Activated CD8-positive, alpha-beta memory T cell treated with anti-CD3 and anti-CD28 coated beads, Interleukin-2, amount 50 U/mL, for 24 hours (primary cell): ENCODE results near the gene DNAJC27.

Source experiments
- DNase-seq: peaks from one replicate; pipeline ENCODE4 v3.0.0-alpha.2; 2020; ENCODE audit errors: extremely low read depth

DNAJC27 gene

DNA sequence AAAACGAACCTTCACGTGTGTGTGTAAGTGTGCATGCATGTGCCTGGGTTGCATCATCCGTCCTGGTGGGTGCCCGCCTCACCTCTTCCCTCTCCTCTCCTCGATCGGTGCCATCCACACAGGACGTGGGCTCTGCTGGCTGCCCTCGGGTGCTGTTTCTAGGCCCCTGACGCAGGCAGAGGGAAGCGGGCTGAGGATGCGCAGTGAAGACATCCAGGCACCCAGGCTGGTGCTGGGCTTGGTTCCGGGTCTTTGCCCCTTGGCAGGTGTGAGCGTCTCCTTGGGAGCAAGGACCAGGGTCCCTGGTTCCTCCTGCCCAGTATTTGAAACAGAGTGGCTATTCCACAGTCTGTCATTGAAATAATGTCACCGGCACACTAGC, 45.5 kb downstream of the DNAJC27 start:
- no peak for DNase-seq

DNA sequence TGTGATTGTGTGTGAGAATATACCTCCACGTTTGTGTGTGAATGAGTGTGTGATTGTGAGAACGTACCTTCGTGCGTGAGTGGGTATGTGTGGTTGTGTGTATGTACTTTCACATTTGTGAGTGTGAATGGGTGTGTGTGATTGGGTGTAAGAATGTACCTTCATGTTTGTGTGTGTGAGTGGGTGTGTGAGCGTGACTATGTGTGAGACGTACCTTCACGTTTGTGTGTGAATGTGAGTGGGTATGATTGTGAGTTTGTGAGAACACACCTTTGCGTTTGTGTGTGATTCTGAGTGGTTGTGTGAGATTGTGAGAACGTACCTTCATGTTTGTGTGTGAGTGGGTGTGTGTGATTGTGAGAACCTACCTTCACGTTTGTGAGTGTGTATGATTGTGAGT, 45.9 kb downstream of the DNAJC27 start:
- DNase-seq, result no peak

DNA sequence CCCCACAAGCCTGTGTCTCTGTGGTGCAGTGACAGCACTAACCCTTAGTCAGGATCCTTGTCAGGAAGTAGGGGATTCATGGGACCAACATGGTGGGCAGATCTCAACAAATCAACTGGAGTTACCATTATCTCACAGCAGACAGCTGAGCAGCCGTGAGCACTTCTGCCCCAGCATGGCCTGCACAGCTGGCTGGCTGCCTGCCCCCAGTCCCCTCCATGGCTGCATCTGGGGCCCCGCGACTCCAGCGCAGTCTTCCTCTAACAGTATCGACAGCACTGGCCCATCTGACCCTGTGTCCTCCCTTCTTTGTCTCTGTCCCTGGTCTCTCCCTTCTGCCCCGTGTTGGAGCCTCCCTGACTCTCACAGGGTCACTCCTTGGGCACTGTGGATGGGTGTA, 47.0 kb downstream of the DNAJC27 start:
- DNase-seq, result no peak

DNA sequence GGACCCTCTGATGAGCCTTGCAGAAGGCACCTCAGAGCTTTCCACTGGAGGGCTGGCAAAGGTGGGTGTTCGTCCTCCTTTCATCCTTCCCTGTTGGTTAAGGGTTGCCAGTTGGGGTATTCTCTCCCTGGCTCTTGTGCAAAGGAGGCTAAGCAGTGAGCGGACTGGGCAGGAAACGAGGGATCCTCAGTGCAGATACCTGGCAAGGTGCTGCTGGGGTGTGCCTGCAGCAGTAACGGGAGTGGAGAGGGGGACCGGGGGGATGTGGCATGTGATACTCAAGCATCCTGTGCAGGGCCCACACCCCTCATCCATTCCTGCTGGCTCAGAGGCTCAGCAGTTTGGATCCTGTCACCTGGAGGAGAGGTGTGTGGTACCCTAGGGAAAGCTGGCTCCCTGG, 47.5 kb downstream of the DNAJC27 start:
- DNase-seq, result no peak

DNA sequence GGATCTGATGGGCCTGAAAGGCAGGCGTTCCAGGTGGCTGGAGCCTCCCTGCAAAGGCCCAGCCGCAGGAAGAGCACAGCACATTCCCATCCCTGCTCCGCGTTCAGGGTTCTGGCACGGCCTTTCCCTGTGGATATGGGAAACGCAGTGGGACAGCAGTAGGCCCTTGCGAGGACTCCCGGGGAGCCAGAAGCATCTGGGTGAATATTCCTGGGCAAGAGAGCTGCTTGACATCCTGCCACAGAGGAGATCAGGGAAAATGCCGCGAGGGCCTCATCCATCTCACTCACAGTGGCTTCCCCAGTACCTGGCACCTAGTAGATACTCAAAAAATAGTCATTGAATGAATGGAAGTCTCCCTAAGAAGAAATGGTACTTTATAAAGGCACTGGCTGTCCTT, 48.6 kb downstream of the DNAJC27 start:
- DNase-seq, result no peak

DNA sequence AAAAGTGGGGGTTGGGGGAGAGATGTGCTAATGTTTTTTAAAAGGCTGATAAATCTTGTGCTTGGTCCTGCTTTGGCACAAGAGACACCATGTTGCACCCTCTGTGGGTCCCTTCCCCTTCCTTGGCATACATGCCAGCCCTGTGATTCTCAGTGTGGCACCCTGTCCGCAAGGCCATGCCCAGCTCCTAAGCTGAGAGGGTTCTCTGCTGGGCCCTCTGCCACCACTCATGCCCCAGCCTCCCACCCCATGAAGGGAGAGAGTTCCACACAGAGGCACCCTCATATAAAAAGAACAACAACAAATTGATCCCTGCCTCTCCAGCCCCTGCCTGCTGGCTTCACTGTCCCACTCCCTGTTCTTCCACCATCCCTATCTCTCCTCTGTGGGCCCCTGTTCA, 49.2 kb downstream of the DNAJC27 start:
- no peak for DNase-seq

DNA sequence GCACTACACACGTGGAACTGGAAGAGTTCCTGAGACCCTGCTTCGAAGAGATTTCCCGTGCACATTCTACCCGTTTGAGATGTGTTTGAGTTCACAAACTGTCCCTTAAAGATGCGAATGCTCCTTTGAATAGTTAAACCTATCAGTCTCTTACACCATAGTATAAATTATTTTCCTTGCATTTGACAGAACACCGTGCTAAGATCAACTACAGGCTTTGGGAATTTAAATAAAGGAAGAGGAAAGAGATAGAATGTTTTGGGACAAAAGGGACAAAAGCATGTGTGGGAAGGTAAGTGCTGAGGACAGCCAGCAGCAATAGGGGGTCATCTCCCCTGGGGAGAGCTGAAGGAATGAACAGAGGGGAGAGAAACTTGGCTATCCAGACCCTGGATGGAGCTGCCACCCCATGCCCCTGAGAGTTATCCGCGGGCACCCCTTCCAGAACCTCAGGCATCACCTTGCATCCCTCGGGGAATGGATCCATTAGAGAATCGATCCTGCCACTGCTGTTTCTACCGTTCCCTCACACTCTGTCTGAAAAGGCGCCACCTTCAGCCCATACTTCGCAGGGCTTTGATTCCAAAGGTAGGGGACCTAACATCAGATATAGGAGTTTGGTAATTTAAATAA, 50.8 kb downstream of the DNAJC27 start:
- DNase-seq, result no peak

DNA sequence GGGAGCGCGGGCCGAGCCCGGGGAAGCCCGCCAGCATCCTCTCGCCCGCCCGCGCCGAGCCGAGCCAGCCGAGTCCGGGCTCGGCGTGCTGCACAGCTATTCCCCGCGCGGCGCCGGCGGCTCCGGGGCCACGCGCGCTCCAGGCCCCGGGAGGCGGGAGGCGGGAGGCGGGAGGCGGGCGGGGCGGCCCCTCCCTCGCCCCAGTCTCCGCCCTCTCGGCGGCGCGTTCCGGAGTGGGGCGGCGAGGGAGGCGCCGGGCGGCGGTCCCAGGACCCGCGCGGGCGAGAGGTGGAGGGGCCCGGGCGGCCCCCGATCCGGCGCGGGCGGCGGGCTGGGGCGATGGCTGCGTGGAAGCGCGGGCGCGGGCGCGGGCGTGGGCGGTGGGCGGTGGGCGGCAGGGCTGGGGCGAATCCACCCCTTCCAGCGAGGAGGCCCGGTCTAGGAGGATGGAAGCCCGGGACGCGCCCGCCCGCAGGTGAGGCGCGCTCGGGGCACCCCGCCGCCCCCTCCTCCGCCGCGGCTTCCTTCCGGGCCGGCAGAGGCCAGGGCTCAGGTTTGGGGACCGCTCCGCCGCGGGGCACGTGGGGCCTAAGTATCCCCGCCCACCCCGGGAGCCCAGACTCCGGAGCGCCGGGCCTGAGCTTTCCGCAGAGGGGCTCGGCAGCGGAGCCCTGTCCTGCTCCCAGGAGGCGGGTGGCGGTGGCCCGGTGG, 51.5 kb downstream of the DNAJC27 start, which contains the start of gene ADCY3:
ADCY3 (minus strand) TSS at position 140 of the 711 bp plus-strand sequence. CDS start 1,250 bp downstream, outside the sequence.
- no peak for DNase-seq

DNA sequence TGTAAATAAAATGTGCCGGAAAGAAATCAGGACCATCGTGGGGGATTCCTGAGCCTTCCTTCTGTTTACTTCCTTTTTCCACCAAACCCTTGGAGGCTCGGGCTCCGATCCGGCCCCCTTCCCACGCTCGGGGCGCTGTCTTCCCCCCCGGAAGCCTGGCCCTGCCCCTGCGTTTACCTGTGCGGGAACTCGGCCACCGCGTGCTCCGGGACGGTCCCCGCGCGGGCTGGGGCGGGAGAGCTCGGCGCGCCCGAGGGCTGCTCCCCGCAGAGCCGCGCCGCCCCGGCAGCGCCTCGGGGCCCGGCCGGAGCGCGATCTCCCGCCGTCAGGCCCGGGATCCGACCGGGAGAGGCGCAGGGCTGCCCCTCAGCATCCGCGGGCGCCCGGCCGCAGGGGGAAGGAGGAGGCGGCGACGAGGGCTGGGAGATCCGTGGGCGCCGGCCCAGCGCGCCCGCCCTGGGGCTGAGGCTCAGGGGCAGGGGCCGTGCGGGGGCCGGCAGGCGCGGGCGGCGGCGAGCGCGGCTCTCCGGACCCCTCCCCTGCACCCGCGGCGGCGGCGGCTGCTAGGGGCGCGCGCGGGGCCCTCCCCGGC, 52.2 kb downstream of the DNAJC27 start:
- DNase-seq, result no peak

DNA sequence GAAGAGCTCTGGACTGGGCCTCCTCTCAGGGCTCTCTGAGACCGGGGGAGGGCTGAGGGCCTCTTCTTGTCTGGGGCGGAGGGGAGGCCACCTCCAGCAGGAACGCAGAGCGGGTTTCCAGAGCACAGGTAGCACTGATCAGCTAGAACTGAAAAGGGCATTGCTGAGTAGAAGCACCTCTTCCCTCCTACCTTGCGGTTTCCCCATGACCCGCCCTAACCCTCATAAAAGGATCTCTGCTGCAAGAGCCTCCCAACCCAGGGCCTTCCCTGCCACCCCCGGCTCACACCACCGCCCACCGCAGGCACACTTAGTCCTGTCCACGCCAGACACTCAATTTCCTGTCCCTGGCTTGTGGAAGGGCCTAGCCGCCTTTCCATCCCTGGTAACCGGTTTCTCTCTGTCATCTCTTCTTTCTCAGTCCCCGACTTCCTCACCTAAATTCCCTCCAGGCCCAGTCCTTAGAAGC, 52.7 kb downstream of the DNAJC27 start:
- DNase-seq, result no peak

DNA sequence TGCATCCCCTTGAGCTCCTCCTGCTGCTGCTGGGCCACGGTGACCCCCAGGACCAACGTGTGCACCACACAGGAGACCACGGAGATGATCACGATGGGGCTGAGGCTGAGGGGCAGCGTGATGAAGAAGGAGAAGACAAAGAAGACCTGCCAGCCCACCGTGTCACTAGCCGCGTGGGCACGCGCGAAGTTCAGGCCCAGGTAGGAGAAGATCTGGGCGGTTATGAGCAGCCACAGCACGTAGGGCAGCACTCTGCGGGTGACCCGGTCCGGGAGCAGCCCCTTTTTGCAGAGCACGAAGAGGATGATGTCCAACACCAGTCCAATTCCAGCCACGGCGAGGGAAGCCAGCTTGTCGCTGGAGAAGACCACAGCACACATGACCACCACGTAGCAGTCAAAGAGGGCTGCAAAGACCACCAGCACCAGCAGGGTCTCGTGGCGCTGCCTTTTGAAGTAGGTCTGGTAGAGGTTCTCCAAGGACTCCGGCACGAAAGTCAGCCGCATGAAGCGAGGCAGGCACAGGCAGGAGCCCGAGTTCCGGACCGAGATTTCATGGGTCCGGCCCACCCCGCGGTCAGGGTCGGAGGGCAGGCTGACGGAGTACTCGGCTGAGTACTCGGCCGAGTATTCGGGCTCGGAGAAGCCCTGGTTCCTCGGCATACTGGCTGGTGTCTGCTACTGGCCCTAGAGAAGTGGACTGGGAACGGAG, 53.3 kb downstream of the DNAJC27 start:
- no peak for DNase-seq

DNA sequence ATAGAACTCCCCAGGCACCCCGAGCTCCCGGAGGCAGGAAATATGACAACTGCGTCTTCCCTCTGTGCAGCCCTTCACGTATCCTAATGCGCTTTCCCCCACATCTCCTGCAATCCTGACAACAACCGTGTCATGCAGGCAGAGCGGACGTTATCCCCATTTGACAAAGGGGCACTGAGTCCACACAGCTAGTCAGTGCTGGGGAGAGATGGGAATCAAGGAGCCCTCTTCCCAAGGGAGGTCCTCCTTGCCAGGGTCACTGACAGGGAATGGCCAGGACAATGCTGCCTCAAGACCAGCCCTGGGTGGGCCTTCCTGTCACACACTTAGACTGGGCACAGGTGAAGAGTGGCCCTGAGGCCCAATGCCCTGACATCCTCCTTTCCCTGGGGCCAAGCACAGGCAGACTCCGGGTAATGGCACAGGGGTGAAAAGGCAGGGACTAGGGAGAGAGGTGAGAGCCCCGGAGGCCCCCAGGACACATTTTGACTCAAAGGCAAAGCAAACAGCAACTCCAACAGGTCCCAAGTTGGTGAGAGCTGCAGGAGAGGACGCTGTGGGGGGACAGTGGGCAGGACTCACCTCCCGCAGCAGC, 53.9 kb downstream of the DNAJC27 start:
- no peak for DNase-seq

DNA sequence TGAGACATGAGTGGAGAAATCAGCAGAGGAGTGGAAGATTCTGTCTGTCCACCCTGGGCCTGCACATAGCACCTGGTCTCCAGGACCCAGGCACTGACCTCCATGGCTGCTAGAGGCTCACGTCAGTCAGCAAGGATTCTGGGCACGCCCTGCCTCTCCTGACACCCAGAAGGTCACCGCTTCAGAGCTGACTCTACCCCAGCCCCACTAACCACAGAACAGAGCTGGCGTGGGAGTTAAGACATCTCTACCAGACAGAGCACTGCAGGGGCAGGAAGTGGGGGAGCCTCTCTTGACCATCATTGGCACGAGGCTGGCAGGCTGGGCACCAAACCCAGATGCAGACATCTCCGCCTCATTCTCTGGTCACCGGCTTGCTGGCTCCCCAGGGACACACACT, 54.7 kb downstream of the DNAJC27 start:
- DNase-seq, result no peak

DNA sequence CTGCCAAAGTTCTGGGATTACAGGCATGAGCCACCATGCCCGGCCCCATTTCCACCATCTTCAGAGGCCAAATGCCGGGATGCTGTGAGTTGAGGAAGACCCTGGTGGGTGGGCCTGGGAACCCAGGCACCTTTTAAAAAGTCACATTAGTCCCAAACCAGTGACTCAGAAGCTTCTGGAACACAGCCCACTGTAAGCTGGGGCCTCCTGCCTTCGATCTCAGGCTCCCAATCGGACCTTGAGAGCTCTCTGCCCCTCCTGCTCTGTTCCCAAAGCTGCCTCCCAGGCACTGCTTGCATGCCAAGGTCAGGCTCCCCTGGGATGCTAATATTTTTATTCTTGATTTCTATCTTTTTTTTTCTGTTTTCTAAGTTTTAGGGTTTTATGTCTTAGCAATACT, 56.0 kb downstream of the DNAJC27 start:
- DNase-seq, result no peak

DNA sequence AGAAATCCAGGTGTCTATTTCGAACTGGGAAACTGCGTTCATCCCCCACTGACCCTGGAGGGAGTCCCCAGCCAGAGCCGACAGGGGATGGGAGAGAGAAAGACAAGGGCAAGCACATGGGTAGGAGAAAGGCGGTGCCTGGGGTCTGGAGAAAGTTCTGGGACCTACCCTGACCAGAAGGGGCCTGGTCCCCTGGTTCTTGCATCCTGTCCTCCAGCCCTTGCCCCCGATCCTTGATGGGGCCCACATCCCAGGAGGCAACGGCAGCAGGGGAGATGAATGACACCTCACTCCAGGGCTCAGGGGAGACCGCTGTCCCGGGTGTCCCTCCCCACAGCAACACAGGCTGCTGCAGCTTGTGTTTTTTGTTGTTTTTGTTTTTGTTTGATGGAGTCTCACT, 56.6 kb downstream of the DNAJC27 start:
- DNase-seq, result no peak

DNA sequence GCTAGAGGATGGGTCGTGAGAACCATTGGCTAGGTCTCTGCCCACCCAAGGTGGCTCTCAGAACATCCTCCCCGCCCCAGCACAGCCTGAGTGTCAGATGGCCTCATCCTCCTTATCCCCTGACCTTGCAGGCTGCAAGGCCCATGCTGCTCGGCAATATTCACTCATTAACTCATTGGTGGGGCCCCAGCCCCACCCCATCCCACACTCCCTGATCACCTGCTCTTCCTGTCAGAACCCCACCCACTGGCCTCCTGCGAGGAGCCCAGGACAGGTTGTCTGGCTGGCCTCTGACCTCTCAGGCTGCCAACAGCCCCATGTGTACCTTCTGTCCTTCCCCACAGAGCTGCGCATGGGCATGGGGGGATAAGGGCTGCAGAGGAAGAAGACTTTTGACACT, 57.0 kb downstream of the DNAJC27 start:
- no peak for DNase-seq

DNA sequence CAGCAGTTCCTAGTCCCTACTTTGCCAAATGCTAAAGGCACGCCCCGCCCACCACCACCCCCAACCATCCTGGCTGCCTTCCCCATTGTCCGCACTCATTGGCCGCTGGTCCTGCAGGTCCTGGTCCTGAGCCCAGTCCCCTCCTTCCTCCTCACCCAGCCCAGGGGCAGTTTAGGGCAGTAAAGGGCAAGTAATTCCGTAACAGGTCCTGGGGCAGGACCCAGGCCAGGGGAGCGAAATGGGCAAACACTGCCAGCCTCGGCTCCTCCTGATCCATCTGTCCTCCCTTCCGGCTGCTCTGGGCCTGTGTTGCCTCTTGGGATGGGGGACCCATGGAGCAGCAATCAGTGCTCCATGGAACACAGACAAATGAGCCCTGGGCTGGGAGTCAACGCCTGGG, 57.8 kb downstream of the DNAJC27 start:
- DNase-seq, result no peak

DNA sequence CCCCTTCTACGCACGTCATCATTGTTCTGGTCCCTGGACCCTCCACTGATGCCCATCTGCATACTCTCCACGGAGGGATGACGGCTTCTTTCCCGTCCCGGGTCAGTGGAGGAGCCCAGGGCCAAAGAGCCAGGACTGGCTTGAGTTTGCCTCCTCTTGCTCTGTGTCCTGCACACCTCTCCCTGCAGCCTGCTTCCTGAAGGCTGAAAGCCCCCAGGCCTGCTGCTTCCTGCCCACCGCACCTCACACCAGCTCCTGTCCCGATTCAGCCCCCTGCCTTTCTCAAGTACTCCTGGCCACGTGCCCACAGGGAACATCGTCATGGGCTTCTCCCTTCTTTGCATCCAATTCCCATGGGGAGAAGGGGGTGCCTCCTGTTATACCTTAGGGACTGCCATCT, 58.8 kb downstream of the DNAJC27 start:
- no peak for DNase-seq

DNA sequence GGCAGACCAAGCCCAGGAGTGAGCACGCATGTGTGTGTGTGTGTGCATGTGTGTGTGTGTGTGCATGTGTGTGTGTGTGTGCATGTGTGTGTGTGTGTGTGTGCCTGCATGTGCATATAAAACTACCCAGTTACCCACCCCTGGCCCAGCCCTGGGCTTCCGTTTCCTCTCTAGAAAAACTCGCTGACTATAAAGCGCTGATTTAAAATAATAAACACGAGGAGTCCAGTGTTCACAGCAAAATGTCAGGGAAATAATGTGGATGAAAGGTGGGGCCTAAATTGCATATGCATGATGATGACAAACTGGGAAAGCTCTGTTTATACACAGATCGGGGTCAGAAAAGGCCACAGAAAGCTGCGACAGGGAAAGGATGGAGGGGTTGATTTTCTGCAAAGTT, 59.2 kb downstream of the DNAJC27 start:
- DNase-seq, result no peak

DNA sequence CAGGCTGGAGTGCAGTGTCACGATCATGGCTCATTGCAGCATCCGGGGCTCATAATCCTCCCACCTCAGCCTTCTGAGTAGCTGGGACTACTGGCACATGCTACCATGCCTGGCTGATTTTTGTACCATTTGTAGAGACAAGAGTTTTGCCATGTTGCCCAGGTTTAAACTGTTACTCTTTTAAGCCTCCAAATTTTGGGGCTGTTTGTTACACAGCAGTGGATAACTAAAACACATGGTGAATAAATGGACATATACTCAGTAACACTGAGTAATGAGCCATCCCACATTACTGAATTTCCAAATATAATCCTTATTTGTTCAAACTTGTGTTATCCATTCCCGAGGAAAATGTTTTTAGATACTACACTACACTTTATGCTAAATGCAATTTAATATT, 61.5 kb downstream of the DNAJC27 start:
- no peak for DNase-seq

DNA sequence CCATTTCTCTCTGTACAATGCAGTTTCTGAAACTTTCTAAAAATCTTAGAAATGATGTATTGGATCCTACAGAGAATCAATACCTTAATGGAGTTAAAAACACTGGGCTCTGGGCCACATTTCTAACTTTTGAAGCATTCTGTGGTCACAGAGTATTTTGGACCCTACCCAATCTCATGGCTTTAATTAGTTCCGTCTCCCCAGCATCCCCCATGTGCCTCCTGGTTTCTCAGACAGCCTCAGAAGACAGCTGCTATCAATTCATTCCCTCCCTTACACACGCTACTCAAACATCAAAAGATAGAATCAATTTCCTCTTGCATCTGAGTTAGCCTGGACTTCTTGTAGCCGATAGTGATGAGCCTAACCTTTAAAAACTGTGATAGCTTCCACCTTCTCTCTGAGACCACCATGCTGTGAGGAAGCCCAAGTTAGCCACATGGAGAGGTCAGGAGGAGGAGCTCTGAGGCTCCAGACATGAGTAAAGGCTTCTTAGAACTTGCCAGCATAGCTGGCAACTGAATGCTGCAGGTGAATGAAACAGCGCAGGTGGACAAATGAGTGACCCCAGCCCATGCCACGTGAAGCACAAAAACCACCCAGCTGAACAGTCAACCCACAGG, 62.1 kb downstream of the DNAJC27 start:
- DNase-seq, result no peak

DNA sequence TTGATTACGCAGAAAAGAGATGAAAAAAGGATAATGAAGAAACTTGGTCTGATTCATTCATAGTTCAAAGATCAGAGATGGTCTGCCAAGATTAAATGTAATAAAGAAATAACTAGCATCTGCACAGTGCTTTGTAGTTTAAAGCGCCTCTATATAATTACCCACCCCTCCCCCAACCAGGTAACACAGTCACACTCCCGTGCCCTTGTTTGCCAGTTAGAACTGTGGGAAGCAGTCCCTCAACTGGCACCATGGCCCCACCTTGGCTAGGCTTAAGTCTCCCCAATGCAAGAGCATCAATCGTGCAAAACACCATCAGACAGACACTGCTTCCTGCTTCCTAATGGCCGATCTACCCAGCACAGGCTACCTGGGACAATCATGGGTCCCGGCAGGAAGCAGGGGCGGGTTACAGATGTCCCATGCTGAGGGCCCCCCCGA, 63.3 kb downstream of the DNAJC27 start:
- DNase-seq, result no peak
